ENCODE data around the gene C12orf43. TPM values are rescaled to one million over a fixed set of nuclear protein-coding genes. Genes with fewer than 3 reads are reported as not detected.

C12orf43 gene
- total RNA-seq, 6 experiments from 2014 or later = 16.6 to 20.3 (median 19.3) TPM

- no peak overlapping the region for H3K4me3 Mint-ChIP-seq
- H3K4me1 Mint-ChIP-seq (ENCODE audit: low read depth) = no peaks in the 10 kb centered on the region
- no peak overlapping the region for H3K27ac Mint-ChIP-seq
- no peaks in the 10 kb centered on the region for H3K9me3 Mint-ChIP-seq
- H3K36me3 Mint-ChIP-seq (ENCODE audit: low read depth) = no peaks in the 10 kb centered on the region
- TF ChIP-seq, protein P1, sequence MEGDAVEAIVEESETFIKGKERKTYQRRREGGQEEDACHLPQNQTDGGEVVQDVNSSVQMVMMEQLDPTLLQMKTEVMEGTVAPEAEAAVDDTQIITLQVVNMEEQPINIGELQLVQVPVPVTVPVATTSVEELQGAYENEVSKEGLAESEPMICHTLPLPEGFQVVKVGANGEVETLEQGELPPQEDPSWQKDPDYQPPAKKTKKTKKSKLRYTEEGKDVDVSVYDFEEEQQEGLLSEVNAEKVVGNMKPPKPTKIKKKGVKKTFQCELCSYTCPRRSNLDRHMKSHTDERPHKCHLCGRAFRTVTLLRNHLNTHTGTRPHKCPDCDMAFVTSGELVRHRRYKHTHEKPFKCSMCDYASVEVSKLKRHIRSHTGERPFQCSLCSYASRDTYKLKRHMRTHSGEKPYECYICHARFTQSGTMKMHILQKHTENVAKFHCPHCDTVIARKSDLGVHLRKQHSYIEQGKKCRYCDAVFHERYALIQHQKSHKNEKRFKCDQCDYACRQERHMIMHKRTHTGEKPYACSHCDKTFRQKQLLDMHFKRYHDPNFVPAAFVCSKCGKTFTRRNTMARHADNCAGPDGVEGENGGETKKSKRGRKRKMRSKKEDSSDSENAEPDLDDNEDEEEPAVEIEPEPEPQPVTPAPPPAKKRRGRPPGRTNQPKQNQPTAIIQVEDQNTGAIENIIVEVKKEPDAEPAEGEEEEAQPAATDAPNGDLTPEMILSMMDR (IDR thresholded peaks at IDR 0.05) = no peak
- DNase-seq = no peak
- H3K27me3 Mint-ChIP-seq (ENCODE audit: insufficient read depth) = peaks cover 14% of the 10 kb centered on the region
These were observed 61.1 kb downstream of the C12orf43 start for GRCh38 chr12:120955232-120955631.

GRCh38 chr12:120950807-120951206, 65.5 kb downstream of the C12orf43 start:
- Mint-ChIP-seq H3K9me3 (no peaks in the 10 kb centered on the region), H3K4me1 (ENCODE audit: low read depth) (no peaks in the 10 kb centered on the region), H3K4me3 (no peak overlapping the region), H3K27me3 (ENCODE audit: insufficient read depth) (peaks cover 5% of the 10 kb centered on the region), H3K27ac (no peak overlapping the region), H3K36me3 (ENCODE audit: low read depth) (no peaks in the 10 kb centered on the region)
- TF ChIP-seq, protein P1 (IDR thresholded peaks at IDR 0.05) = no peak
- no peak for DNase-seq

Other genes starting within 250 kb of the C12orf43 start
- 10 to 100 TPM; 35.3 to 59.1 (median 47.1) TPM for gene SPPL3, start 112.1 kb downstream of the C12orf43 start, total RNA-seq (2021; fragmentation: NEBNext Ultra II Directional; extraction: Animal tissue kit (Norgen Biotek cat#: 25700))
- gene HNF1A, start 37.9 kb downstream of the C12orf43 start, total RNA-seq (2021; fragmentation: NEBNext Ultra II Directional; extraction: Animal tissue kit (Norgen Biotek cat#: 25700)) = not detected
- gene OASL, start 22.8 kb upstream of the C12orf43 start, total RNA-seq (2021; fragmentation: NEBNext Ultra II Directional; extraction: Animal tissue kit (Norgen Biotek cat#: 25700)) = not detected
- under 1 TPM; 0.17 to 0.32 (median 0.24) TPM for gene P2RX7, start 116.4 kb upstream of the C12orf43 start, total RNA-seq (2021; fragmentation: NEBNext Ultra II Directional; extraction: Animal tissue kit (Norgen Biotek cat#: 25700))
- gene P2RX4, start 193.6 kb upstream of the C12orf43 start, total RNA-seq (2021; fragmentation: NEBNext Ultra II Directional; extraction: Animal tissue kit (Norgen Biotek cat#: 25700)) = 10 to 100 TPM in 2 of 6 experiments, 1 to 10 TPM in 4; 7.7 to 13.0 (median 9.6) TPM